Nucleus accumbens (tissue), 56 donors: ENCODE results near the gene TPST1.
"Not testable (repeated sequence)": the region's sequence is repeated elsewhere in the genome, so short reads cannot be mapped to it uniquely, and the experiment has no call there.

Source experiments
- DNase-seq, 56 donors: peaks; one replicate each; lab custom pipeline; 2025; lab: John Stamatoyannopoulos, UW

The TPST1 gene

GRCh38 chr7:66324985-66325384, 119.9 kb downstream of the TPST1 start:
- DNase-seq: not testable (repeated sequence)

GRCh38 chr7:66326501-66327215, 121.5 kb downstream of the TPST1 start:
- DNase-seq: no peak

GRCh38 chr7:66330961-66331360, 125.8 kb downstream of the TPST1 start:
- DNase-seq: peak in 11 of 56 donors; percentile 2 to 42 (median 16)

- DNase-seq: no peak
Observed at GRCh38 chr7:66331883-66332282, 126.7 kb downstream of the TPST1 start.

DNA sequence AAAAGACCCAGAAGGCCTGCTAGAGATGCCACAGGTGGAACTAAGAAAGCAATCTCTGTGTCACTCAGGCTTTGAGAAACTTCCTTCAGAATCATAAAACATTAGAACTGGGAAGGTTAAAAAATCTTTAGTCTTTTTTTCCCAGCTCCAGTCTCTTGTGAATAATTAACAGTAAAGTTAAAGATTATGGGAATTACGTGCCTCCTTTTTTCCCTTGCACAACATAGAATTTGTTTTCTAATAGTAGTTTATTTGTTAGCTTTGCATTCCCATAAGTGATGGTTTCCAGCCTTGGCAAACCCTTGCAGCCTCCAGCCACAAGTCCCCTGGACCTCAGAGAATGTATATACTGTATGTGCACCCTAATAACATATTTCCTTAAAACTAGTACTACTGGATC, 128.3 kb downstream of the TPST1 start:
- DNase-seq: no peak

DNA sequence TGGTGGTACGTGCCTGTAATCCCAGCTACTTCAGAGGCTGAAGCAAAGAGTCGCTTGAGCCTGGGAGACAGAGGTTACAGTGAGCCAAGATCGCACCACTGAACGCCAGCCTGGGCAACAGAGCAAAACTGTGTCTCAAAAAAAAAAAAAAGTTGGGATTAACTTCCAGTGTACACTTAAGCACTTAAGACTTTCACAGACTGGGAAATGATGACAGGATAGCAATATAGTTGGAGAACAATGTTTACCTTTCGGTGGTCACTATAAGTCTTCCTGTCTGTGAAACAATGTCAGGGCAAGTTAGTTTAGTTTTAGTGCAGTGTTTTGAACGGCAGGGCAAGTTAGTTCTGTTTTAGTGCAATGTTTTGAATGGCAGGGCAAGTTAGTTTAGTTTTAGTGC, 130.2 kb downstream of the TPST1 start:
- no peak for DNase-seq

GRCh38 chr7:66336760-66337159, 131.6 kb downstream of the TPST1 start:
- DNase-seq: no peak

GRCh38 chr7:66339141-66339540, 134.0 kb downstream of the TPST1 start:
- DNase-seq: no peak

GRCh38 chr7:66344166-66344565, 139.0 kb downstream of the TPST1 start:
- no peak for DNase-seq

DNA sequence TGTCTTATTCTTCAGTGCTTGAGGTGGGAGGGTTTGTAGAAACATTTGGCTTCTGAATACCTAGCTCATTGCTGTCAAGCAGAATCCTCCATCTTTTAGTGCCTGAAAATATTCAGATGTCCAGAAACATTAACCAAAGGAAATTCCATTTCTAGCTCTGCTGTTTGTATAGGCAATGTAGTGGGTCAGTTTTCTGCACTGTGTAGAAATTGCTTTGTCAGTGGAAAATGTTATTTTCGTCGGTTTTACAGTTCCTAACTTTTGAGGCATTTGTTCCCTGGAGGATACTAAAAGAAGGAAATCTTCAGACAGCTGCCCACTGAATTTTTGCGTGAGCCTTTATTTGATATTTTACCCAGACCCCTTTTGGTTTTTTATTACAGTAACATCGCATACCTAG, 143.4 kb downstream of the TPST1 start:
- DNase-seq: no peak

DNA sequence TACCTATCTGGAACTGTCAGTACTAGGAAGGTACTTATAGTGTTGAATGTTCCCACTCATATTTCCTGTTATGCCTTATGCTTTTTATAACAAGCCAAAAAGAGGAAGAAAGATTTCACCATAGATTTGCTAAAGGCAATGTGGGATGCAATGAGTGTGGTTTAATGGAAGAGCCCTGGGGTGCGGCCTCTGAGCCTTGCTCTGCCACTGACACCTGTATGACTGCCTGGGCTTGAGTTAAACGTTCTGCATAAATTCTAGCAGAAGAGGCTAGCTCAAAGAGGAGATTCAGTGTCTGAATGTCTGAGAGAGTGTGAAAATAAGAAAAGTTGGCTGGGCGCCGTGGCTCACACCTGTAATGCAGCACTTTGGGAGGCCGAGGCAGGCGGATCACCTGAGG, 143.8 kb downstream of the TPST1 start:
- DNase-seq: no peak

GRCh38 chr7:66352071-66352470, 146.9 kb downstream of the TPST1 start:
- peak in 4 of 56 donors; percentile 1 to 4 (median 2) for DNase-seq

DNA sequence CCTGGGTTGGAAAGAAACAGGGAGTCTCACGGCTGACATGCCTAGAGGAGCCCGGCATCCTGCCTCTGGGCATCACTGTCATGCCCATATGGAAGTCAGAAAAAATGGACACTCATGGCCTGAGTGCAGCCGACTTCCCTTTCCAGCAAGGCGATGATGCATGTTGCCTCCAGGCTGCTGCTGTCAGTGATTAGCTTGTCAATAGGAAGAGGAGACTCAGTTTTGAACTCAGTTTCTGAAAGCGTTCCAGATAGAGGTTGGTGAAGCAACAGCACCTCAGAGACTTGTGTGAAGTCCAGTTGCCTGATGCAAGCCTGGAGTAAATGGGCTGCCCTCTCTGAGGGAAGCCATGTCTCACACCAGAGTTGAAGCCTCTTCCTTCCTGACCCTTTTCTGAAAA, 148.4 kb downstream of the TPST1 start:
- no peak for DNase-seq

GRCh38 chr7:66355756-66356155, 150.6 kb downstream of the TPST1 start:
- no peak for DNase-seq

- DNase-seq: no peak
Observed at GRCh38 chr7:66356277-66356721, 151.2 kb downstream of the TPST1 start.

DNA sequence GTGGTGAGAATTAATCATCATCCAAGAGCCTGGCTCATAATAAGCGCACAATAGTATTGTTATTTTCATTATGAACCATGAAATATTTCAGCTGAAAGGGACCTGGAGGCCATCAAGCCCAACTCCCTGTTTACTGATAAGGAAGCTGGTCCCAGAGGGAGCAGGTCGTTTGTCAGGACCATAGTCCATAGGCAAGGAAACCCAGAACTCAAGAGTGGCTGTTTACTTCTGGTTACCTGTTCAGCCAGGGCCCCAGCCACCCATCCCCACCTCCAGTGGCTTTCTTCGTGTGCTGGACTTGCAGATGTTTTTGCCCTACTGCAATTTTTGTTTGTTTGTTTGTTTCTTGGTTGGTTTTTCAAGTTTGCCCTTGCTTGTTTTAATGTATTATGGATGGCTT, 152.0 kb downstream of the TPST1 start:
- no peak for DNase-seq

DNA sequence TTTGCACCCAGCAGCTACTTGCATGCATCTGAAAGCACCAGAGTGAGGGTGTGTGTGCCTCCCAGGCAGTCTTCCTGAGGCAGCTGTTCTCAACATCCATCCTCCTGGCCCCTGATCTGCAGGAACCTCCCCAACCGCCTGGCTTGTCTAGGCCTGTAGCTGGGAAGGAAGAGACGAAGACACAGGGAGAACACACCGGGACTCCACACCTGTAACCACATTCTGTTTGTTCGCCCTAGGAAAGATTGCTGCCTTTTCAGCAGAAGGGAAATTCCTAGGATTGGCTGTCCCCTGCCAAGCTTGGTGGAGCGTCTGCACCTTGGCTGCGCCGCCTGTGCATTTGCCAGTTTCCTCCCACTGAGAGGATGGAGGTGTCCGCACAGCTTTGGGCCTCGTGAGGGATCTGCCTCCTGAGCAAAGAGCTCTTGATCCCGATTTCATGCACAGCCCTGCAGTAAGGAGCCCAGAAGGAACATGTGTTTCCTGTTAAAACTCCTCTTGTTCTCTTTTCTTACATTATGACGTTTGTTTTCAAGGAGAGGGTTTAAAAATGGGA, 154.6 kb downstream of the TPST1 start:
- DNase-seq: no peak

DNA sequence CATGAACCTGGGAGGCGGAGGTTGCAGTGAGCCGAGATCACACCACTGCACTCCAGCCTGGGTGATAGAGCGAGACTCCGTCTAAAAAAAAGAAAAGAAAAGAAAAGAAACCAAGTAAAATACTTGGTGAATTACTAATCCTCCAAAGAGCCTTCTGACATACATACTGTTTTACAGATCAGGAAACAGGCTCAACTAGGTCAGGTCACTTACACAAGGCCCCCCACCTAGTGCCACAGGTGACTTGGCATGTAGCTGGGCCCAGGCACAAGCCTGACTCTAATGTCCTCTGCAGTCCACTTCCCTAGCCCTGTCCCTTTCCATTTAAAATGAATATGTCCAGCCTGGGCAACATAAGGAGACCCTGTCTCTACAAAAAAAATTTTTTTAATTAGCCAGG, 157.0 kb downstream of the TPST1 start:
- no peak for DNase-seq

GRCh38 chr7:66363635-66364034, 158.5 kb downstream of the TPST1 start:
- DNase-seq: no peak

GRCh38 chr7:66365031-66365430, 159.9 kb downstream of the TPST1 start:
- DNase-seq: not testable (repeated sequence)

- no peak for DNase-seq
Observed at GRCh38 chr7:66371096-66371824, 166.1 kb downstream of the TPST1 start.
